COLO829 (cell line): ENCODE data around the gene COX6A2.
A peak's percentile ranks its signal among the peaks of the same experiment; 100 is the strongest.
"Not testable (repeated sequence)": the region's sequence is repeated elsewhere in the genome, so short reads cannot be mapped to it uniquely, and the experiment has no call there.

Experiments
- DNase-seq: peaks from one replicate; pipeline ENCODE4 v3.0.0; 2012; ENCODE audit warnings: low spot score

The COX6A2 gene

GRCh38 chr16:31461921-31462804, 34.0 kb upstream of the COX6A2 start:
- no peak for DNase-seq

DNA sequence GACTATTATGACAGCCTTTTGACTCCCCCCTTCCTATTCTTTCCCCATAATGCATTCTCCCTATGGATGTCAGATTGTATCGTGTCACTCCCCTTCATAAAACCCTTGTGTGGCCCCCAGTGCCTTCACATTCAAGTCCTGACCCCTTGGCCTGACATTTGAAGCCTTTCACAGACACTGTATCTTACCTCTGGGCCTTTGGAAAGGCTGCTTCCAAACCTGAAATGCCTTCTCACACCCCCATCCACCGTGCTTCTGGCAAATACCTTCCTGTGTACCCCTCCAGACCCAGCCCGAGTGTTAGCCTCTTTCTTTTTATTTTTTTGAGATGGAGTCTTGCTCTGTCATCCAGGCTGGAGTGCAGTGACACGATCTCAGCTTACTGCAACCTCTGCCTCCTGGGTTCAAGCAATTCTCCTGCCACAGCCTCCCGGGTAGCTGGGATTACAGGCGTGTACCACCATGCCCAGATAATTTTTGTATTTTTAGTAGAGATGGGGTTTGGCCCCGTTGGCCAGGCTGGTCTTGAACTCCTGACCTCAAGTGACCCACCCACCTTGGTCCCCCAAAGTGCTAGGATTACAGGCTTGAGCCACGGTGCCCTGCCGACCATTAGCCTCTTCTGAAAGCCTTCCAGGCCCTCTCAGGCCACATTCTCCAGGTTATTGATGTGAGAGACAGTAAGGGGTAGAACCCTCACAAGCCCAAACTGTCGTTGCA, 33.2 kb upstream of the COX6A2 start:
- no peak for DNase-seq

DNA sequence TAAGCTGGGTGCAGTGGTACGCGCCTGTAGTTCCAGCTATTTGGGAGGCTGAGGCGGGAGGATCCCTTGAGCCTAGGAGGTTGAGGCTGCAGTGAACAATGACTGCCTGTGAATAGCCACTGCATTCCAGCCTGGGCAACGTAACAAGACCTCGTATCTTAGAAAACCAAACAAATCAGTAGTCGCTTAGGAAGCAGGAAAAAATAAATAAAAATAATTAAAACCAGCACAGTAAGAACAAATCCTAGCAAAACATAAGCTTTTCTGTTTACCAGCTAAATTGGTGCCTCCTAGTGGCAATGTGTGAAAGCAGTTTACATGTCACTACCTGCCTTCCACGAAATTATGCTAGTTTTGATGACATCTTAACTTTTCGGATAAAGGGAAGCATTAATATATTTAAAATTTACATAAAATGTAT, 32.4 kb upstream of the COX6A2 start:
- DNase-seq: no peak

GRCh38 chr16:31459687-31460581, 31.8 kb upstream of the COX6A2 start:
- peak; percentile 100 for DNase-seq

GRCh38 chr16:31458844-31459686, 30.9 kb upstream of the COX6A2 start, which contains the start of gene ARMC5:
ARMC5 (plus strand) TSS chr16:31459501; CDS start chr16:31459525, 24 bp downstream.
- DNase-seq: peak; percentile 98

DNA sequence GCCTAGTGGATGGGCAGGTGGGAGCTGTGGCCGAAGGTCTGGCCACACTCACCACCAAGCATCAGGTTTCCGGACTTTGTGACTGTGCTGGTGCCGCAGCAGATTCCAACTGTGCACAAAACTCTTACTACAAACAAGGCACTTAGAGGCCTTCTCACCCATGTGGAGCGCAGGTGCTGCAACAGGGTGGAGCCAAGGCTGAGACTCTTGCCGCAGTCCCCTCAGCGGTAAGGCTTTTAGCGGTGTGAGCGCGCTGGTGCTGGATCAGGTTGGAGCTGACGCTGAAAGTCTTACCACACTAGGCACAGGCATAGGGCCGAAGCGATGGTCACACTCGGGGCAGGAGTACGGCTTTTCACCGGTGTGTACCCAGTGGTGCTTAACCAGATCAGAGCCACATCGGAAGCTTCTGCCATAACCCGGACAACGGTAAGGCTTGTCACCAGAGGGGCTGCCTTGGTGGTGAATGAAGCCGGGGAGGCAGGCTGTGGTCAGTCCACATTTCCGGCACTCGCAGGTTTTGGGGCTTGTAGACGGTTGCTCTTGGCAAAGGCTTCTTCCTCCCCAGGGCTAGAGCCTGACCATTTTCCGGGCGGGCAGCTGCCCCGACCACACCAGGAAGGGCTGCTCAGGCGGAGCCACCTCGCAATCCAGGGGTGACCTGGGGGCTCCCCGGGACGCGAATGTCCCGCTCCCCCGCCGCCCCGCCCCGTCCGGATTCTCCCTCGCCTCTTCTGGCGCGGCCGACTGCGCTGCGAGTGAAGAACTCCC, 30.1 kb upstream of the COX6A2 start:
- no peak for DNase-seq

DNA sequence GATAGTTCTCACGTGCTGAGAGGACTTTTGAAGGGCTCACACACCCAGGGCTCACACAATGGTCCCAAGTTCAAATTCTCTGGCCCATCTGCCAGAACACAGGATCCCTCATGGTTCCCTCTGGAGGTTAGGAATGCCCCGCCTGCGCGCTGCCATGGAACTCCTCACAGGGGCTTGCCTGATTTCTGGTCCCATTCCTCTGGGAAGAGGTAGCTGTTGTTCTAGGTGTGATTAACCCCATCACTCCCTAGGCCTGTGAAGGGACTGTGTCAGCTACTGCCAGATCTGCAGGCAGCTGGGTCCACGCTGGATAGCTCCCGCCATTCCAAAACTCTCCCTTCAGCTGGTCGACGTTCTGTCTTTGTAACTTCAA, 28.8 kb upstream of the COX6A2 start:
- no peak for DNase-seq

DNA sequence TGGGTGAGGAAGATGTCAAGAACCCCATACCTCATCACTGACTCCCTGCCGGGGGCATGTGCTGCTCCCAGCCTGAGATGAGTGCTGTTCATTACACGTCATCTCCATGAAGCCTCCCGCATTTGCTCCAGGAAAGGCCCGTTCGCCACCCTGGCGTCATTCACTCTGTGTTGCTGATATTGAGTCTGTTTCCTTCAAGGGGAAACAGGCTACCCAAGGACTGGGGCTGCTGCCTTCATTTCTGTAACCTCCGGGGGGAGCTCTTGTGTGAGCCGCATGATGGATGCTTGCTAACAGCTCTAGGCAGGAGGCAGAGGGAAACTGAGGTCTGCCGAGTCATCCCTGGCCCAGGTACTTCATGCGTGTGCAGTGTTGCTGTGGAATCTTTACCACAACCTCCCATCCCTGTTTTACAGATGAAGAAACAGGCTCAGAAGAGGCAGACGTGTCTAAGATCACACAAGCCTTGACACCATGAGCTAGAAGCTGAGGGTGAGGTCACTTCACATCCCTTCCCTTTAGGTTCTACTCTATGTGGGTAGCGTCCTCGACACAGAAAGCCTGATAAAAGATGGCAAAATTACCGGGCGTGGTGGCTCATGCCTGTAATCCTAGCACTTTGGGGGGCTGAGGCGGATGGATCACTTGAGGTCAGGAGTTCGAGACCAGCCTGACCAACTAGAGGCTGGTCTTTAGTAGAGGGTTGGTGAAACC, 27.6 kb upstream of the COX6A2 start:
- DNase-seq: no peak

- DNase-seq: no peak
Observed at GRCh38 chr16:31453255-31454204, 25.4 kb upstream of the COX6A2 start.

DNA sequence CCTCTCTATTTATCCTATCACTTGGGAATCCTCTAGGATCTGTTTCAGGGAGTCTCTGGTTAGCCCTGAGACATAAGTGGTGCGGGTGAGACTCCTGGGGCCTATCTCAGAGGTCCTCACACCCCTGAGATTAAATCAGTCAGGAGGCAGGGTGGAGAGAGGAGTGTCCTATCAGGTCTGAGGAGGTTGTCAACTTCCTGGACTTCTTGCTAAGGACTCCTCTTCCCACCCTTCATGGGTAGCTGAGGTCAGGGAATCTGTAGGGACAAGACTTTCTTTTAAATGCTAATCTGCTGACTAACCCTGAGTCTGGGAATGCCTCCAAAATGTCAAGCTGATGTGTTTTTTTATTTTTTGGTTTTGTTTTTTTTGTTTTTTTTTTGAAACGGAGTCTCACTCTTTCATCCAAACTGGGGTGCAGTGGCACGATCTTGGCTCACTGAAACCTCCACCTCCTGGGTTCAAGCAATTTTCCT, 24.5 kb upstream of the COX6A2 start:
- peak; percentile 58 for DNase-seq

GRCh38 chr16:31451681-31452351, 23.7 kb upstream of the COX6A2 start:
- peak; percentile 49 for DNase-seq

- DNase-seq: no peak
Observed at GRCh38 chr16:31451201-31451600, 23.0 kb upstream of the COX6A2 start.

GRCh38 chr16:31445931-31446330, 17.8 kb upstream of the COX6A2 start:
- not testable (repeated sequence) for DNase-seq

DNA sequence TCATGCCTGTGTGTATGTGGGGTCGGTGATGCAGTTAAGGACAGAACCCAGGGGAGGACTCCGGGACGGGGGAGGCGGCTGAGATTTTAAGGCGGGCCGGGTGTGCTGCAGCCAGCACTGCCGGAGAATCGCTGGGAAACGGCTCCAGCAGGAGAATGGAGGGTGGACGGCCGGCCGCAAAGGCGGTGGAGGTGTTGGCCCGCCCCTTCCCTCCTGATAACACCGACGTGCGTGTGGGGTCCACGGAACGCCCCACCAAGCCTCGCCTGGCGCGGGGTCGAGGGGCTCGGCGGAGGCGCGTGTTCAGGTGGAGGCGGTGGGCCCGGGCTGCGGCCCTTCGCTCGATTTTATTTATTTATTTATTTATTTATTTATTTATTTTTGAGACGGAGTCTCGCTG, 13.8 kb upstream of the COX6A2 start:
- no peak for DNase-seq

DNA sequence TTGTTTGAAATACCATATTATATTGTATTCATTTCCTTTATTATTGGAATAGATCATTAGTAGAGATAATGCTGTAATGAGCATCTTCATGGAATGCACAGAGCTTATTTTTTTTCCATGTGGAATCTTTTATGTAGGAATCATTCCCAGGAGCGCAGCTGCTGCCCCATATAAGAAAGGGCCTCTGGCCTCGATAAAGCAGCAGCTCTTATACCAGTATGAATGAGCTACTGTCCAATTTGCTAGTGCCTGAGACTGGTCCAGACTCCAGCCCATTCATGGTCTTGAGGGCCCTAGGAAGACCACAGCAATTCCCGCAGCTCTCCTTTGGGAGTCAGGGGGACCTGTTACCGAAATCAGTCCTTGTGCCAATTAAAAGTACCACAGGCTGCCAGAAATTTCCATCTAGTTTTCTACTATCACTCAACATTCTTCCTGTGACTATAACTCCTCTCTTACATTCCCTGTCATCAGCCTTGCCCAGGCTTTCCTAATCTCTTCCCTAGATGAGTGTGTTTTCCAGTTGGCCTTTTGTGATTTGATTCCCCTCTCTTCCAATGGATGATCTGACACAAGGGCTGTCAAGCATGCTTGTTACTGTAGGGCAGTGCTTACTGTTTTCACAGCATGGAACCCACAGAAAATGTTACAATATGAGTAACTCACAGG, 12.5 kb upstream of the COX6A2 start:
- no peak for DNase-seq

DNA sequence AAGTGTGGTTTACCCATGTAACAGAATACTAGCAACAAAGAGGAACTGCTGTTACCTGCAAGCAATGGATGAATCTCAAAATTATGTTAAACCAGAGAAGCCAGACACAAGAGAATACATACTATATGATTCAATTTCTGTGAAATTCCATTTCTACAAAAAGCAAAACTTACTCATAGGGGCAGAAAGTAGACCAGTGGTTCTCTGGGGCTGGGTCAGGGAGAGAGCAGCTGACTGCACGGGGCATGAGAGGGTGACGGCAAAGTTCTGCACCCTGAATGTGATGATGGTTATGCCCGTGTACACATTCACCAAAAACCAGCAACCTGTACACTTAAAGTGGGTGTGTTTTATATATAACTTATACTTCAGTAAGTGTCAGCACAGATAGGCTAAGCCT, 11.4 kb upstream of the COX6A2 start:
- DNase-seq: no peak

GRCh38 chr16:31439023-31439422, 10.9 kb upstream of the COX6A2 start:
- not testable (repeated sequence) for DNase-seq
